ENCODE data around the gene UGT3A1.

Gene UGT3A1

GRCh38 chr5:36001032-36001431 lies 9.8 kb upstream of the UGT3A1 start:
- TF ChIP-seq POLR2AphosphoS5 (IDR thresholded peaks at IDR 0.05; ENCODE audit: low read depth) (no peak), SPI1 (IDR thresholded peaks at IDR 0.05; ENCODE audit: borderline replicate concordance, low read depth) (peak; percentile 64)
- DNase-seq (ENCODE audit: low read depth in 1 of 2, low spot score in 1 of 2): no peak
- Histone ChIP-seq H3K4me3 (replicated peaks; ENCODE audit: insufficient read depth, low read length) (no peak overlapping the region), H3K27me3 (ENCODE audit: insufficient read depth, poor library complexity, severe bottlenecking) (no peaks in the 10 kb centered on the region), H3K27ac (replicated peaks) (no peak overlapping the region)

DNA sequence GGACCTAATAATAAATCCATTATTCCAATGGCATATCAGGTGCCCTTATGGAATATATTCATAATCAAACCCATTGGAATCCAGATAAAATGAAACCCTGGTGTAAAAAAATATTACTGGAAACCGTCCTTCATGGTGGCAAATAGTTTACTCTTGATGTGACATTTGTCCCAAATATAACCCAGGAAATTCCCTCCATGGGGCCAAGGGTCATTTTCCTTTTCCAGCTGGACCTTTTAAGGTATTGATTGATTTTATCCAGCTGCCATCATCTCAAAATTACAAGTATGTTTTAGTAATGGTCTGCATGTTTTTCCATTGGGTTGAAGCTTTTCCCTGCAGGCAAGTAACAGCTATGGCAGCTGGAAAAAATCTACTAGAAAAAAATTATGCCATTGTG lies 8.4 kb upstream of the UGT3A1 start:
- no peak for DNase-seq (ENCODE audit: low read depth in 1 of 2, low spot score in 1 of 2)
- Histone ChIP-seq H3K27ac (replicated peaks) (no peak overlapping the region), H3K4me3 (replicated peaks; ENCODE audit: insufficient read depth, low read length) (no peak overlapping the region), H3K27me3 (ENCODE audit: insufficient read depth, poor library complexity, severe bottlenecking) (no peaks in the 10 kb centered on the region)
- TF ChIP-seq POLR2AphosphoS5 (IDR thresholded peaks at IDR 0.05; ENCODE audit: low read depth) (no peak), CTCF (IDR thresholded peaks at IDR 0.05; ENCODE audit: insufficient read depth, low read length) (no peak), GABPA (IDR thresholded peaks at IDR 0.05; ENCODE audit: low read depth) (no peak), SPI1 (IDR thresholded peaks at IDR 0.05; ENCODE audit: borderline replicate concordance, low read depth) (no peak)
- TF ChIP-seq, protein P1, sequence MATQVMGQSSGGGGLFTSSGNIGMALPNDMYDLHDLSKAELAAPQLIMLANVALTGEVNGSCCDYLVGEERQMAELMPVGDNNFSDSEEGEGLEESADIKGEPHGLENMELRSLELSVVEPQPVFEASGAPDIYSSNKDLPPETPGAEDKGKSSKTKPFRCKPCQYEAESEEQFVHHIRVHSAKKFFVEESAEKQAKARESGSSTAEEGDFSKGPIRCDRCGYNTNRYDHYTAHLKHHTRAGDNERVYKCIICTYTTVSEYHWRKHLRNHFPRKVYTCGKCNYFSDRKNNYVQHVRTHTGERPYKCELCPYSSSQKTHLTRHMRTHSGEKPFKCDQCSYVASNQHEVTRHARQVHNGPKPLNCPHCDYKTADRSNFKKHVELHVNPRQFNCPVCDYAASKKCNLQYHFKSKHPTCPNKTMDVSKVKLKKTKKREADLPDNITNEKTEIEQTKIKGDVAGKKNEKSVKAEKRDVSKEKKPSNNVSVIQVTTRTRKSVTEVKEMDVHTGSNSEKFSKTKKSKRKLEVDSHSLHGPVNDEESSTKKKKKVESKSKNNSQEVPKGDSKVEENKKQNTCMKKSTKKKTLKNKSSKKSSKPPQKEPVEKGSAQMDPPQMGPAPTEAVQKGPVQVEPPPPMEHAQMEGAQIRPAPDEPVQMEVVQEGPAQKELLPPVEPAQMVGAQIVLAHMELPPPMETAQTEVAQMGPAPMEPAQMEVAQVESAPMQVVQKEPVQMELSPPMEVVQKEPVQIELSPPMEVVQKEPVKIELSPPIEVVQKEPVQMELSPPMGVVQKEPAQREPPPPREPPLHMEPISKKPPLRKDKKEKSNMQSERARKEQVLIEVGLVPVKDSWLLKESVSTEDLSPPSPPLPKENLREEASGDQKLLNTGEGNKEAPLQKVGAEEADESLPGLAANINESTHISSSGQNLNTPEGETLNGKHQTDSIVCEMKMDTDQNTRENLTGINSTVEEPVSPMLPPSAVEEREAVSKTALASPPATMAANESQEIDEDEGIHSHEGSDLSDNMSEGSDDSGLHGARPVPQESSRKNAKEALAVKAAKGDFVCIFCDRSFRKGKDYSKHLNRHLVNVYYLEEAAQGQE (IDR thresholded peaks at IDR 0.05; ENCODE audit: insufficient replicate concordance, low read depth): no peak

DNA sequence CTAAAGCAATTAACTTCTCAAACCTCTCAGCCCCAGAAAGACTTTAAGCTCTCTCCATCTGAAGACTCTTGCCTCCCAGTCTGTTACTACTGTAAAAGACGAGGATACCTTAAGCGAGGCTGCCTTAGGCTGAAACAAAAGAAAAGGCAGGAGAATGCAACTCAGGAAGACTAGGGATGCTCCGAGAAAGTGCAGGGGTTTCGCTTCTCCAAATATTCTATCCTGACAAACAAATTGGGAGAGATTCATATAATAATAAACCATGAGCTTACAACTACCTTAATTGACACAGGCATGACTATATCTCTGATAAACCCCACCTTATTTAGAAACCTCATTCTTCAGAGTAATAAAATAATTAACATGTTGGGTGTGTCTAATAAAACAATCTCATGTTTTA lies 4.9 kb upstream of the UGT3A1 start:
- TF ChIP-seq, protein P1 (IDR thresholded peaks at IDR 0.05; ENCODE audit: insufficient replicate concordance, low read depth): no peak
- TF ChIP-seq GABPA (IDR thresholded peaks at IDR 0.05; ENCODE audit: low read depth): no peak
- TF ChIP-seq POLR2AphosphoS5 (IDR thresholded peaks at IDR 0.05; ENCODE audit: low read depth): no peak
- TF ChIP-seq SPI1 (IDR thresholded peaks at IDR 0.05; ENCODE audit: borderline replicate concordance, low read depth): no peak
- TF ChIP-seq CTCF (IDR thresholded peaks at IDR 0.05; ENCODE audit: insufficient read depth, low read length): no peak
- Histone ChIP-seq H3K27me3 (ENCODE audit: insufficient read depth, poor library complexity, severe bottlenecking) (no peaks in the 10 kb centered on the region), H3K4me3 (replicated peaks; ENCODE audit: insufficient read depth, low read length) (no peak overlapping the region), H3K27ac (replicated peaks) (no peak overlapping the region)
- DNase-seq (ENCODE audit: low read depth in 1 of 2, low spot score in 1 of 2): no peak

DNA sequence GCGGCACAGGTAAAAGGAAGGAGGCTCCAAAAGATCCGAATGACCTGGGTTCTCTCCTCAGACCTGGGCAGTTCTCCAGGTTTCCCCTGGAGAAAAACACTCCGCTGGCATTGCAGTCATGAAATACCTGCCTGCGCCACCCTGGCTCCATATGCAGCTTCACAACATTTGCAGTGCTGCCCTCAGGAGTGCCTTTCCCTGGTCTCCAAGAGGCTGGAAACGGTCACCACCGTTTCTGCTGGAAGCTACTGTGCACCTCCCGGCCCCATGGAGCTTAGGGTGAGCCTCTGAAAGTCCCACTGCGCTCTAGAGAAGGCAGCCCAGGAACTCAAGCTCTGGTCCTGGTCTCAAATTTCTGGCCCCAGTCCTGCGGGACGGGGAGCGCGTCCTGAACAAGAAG lies 670 bp downstream of the UGT3A1 start:
- DNase-seq (ENCODE audit: low read depth in 1 of 2, low spot score in 1 of 2): no peak
- no peaks in the 10 kb centered on the region for H3K27me3 ChIP-seq (ENCODE audit: insufficient read depth, poor library complexity, severe bottlenecking)
- TF ChIP-seq POLR2AphosphoS5 (IDR thresholded peaks at IDR 0.05; ENCODE audit: low read depth) (no peak), CTCF (IDR thresholded peaks at IDR 0.05; ENCODE audit: insufficient read depth, low read length) (no peak), GABPA (IDR thresholded peaks at IDR 0.05; ENCODE audit: low read depth) (no peak), SPI1 (IDR thresholded peaks at IDR 0.05; ENCODE audit: borderline replicate concordance, low read depth) (no peak)
- TF ChIP-seq, protein P1 (IDR thresholded peaks at IDR 0.05; ENCODE audit: insufficient replicate concordance, low read depth): no peak
- H3K4me3 ChIP-seq (replicated peaks; ENCODE audit: insufficient read depth, low read length): no peak overlapping the region
- H3K27ac ChIP-seq (replicated peaks): no peak overlapping the region

All from HL-60 (cell line).